A673 (cell line): ENCODE data around the gene TMA16. TPM values are rescaled to one million over a fixed set of nuclear protein-coding genes. Genes with fewer than 3 reads are reported as not detected.

ENCODE experiments used
- BruUV-seq: library from RNA; stranded (reverse); fragments of 400-500 nt; replicated peaks from 2 replicates; lab custom pipeline; 2021; lab: Mats Ljungman, UMichigan
- CTCF ChIA-PET: fragments of 300-600 bp; sonication (Branson Sonifier 250); formaldehyde crosslinking; loops from one replicate; lab custom pipeline; 2022; ENCODE audit warnings: antibody characterized with exemption; lab: Charles Lee
- POLR2A ChIA-PET: fragments of 300-600 bp; sonication (Branson Sonifier 250); formaldehyde crosslinking; loops from one replicate; lab custom pipeline; 2022; ENCODE audit warnings: antibody characterized with exemption; ENCODE audit not compliant: low non-redundant PET; lab: Charles Lee
- DNase-seq: peaks from one replicate; pipeline ENCODE4 v3.0.0-alpha.2; 2015; ENCODE audit warnings: low spot score
- H3K27ac ChIP-seq: fragments of 200-600 bp; sonication (generic); 2 replicates; pipeline ENCODE4 v1.5.1; 2016; ENCODE audit warnings: mixed run types, low read depth, mild to moderate bottlenecking, mixed read lengths, antibody characterized with exemption, low read length; ENCODE audit not compliant: poor library complexity, severe bottlenecking
- H3K27me3 ChIP-seq: fragments of 200-600 bp; sonication (generic); replicated peaks from 2 replicates; pipeline ENCODE4 v1.6.1; 2017; ENCODE audit warnings: mixed run types, low read depth, mild to moderate bottlenecking, mixed read lengths, antibody characterized with exemption, low read length; ENCODE audit not compliant: insufficient read depth, poor library complexity
- H3K36me3 ChIP-seq: fragments of 200-600 bp; sonication (generic); 2 replicates; pipeline ENCODE4 v1.6.1; 2016; ENCODE audit warnings: mixed run types, mild to moderate bottlenecking, mixed read lengths, antibody characterized with exemption, low read length; ENCODE audit not compliant: insufficient read depth, poor library complexity, severe bottlenecking
- H3K4me1 ChIP-seq: fragments of 200-600 bp; sonication (generic); 2 replicates; pipeline ENCODE4 v1.6.1; 2017; ENCODE audit warnings: mixed run types, mild to moderate bottlenecking, mixed read lengths, antibody characterized with exemption, low read length; ENCODE audit not compliant: insufficient read depth, poor library complexity, severe bottlenecking
- H3K4me3 ChIP-seq: fragments of 200-600 bp; sonication (generic); 2 replicates; pipeline ENCODE4 v1.5.1; 2016; ENCODE audit warnings: low read depth, mixed run types, mild to moderate bottlenecking, mixed read lengths, low read length; ENCODE audit not compliant: poor library complexity, severe bottlenecking
- H3K9me3 ChIP-seq: fragments of 200-600 bp; sonication (generic); 2 replicates; pipeline ENCODE4 v1.6.1; 2016; ENCODE audit warnings: mixed run types, low read depth, mild to moderate bottlenecking, mixed read lengths, antibody characterized with exemption, low read length; ENCODE audit not compliant: poor library complexity, severe bottlenecking
- EZH2 ChIP-seq: fragments of 200-600 bp; sonication (generic); IDR thresholded peaks from 2 replicates; pipeline ENCODE4 v1.6.1; 2017; ENCODE audit warnings: borderline replicate concordance, low read depth, mild to moderate bottlenecking, mixed read lengths, antibody characterized with exemption, low read length; ENCODE audit not compliant: poor library complexity, severe bottlenecking
- intact Hi-C: fragments of 100-400 bp; cut with micrococcal nuclease; formaldehyde crosslinking; loops from one replicate; pipeline ENCODE4 v1.10.0; 2022; ENCODE audit not compliant: unreplicated experiment
- total RNA-seq: library from RNA; stranded (reverse); gene quantifications from 2 replicates; pipeline ENCODE4 v1.2.3, GENCODE V29; 2021
- TF ChIP-seq, protein P1 (sequence below): fragments of 300-800, 200-600 bp; sonication (generic); conservative IDR thresholded peaks from 2 replicates; pipeline ENCODE4 v1.5.1; 2017; ENCODE audit warnings: low read depth, mild to moderate bottlenecking, antibody characterized with exemption, low read length, moderate library complexity, mixed read lengths

Gene TMA16
- total RNA-seq, 1 experiment from 2014 or later: 83.5 TPM

DNA sequence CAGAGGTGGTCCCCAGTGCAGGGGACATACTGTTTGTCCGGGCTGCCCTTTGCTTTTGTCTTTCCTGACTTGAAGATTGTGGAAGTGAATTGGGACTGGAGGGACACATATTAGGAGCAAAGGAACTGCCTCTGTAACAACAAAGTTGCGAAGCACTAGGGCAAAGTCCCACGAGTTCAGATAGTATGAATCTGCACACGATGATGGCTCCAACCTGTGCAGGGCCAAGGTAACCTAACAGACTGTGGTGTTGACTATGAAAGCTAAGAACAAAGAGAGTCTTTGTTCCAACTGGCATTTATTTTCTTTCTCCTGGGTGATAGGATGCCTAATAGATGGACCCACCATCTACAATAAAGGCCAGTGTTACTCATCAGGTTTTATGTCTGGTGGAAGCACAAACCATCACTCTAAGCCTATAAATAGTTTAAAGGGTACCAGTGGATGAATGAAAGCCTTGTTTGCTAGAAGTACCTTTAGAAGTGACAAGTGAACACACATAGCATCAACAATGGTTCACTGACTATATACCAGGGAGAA is 71.8 kb downstream of the TMA16 start:
- H3K27me3 ChIP-seq: no peaks in the 10 kb centered on the region
- ChIA-PET CTCF (no interaction called here), POLR2A (no interaction called here)
- H3K4me1 ChIP-seq: peaks cover 11% of the 10 kb centered on the region
- DNase-seq: no peak
- intact Hi-C loops: no loop called here
- no TSS peak for BruUV-seq
- H3K36me3 ChIP-seq: no peaks in the 10 kb centered on the region
- no peak overlapping the region for H3K27ac ChIP-seq
- H3K9me3 ChIP-seq: no peaks in the 10 kb centered on the region
- no peak overlapping the region for H3K4me3 ChIP-seq
- TF ChIP-seq, protein P1, sequence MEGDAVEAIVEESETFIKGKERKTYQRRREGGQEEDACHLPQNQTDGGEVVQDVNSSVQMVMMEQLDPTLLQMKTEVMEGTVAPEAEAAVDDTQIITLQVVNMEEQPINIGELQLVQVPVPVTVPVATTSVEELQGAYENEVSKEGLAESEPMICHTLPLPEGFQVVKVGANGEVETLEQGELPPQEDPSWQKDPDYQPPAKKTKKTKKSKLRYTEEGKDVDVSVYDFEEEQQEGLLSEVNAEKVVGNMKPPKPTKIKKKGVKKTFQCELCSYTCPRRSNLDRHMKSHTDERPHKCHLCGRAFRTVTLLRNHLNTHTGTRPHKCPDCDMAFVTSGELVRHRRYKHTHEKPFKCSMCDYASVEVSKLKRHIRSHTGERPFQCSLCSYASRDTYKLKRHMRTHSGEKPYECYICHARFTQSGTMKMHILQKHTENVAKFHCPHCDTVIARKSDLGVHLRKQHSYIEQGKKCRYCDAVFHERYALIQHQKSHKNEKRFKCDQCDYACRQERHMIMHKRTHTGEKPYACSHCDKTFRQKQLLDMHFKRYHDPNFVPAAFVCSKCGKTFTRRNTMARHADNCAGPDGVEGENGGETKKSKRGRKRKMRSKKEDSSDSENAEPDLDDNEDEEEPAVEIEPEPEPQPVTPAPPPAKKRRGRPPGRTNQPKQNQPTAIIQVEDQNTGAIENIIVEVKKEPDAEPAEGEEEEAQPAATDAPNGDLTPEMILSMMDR: no peak
- no peak for TF ChIP-seq EZH2

- Histone ChIP-seq H3K27ac (no peak overlapping the region), H3K4me1 (peaks cover 11% of the 10 kb centered on the region), H3K9me3 (no peaks in the 10 kb centered on the region), H3K36me3 (no peaks in the 10 kb centered on the region), H3K4me3 (no peak overlapping the region), H3K27me3 (no peaks in the 10 kb centered on the region)
- TF ChIP-seq, protein P1: no peak
- TF ChIP-seq EZH2: no peak
- no peak for DNase-seq
- no TSS peak for BruUV-seq
- ChIA-PET POLR2A (no interaction called here), CTCF (no interaction called here)
- intact Hi-C loops: no loop called here
Observed at GRCh38 chr4:163568843-163569242, 74.4 kb downstream of the TMA16 start.

Other genes starting within 250 kb of the TMA16 start
- 59.8 and 64.4 TPM in 2 replicates for gene NPY1R, start 162.1 kb upstream of the TMA16 start, total RNA-seq
- gene NPY5R, start 150.8 kb upstream of the TMA16 start, total RNA-seq: 7.1 and 8.2 TPM in 2 replicates
- gene TKTL2, start 20.9 kb upstream of the TMA16 start, total RNA-seq: not detected in 2 replicates